Measurements from ENCODE around the gene GPR39.

The GPR39 gene

DNA sequence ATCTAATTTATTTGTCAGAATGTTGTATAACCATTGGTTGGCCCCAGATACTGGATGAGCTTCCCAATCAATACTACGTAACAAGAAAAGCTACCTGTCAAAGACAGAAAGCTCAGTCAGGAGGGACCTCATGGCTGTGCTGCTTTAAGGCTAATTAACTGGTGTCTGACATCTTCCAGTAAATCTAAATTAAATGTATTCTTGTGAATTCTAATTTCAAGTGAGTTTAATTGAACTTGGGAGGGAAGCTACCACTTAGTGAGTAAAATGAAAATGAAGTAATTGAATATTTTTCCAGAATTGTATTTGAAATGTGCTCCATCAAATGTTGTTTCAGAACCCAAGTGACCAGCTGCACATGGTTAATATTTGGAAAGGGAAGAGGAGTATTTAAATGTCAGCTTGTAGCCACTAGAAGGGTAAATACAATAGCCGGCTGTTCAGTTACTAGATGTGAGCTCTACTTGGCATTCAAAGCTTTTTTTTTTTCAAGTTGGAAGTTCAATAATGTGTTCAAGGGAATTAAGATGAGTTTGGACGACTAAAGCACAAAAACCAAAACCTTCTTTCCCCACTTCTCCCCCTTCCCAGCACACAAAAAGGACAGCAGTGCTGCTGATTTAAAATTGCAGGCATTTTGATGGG, 62.0 kb downstream of the GPR39 start:
- Histone ChIP-seq H3K4me3 (ENCODE audit: low read depth, low read length) (no peak overlapping the region), H3K27me3 (ENCODE audit: control insufficient read depth, insufficient read depth, low read length) (no peaks in the 10 kb centered on the region), H3K9ac (ENCODE audit: low read depth, low read length) (no peak overlapping the region), H3K9me3 (ENCODE audit: control insufficient read depth, insufficient read depth, low read length) (no peaks in the 10 kb centered on the region), H3K4me1 (ENCODE audit: control insufficient read depth, insufficient read depth, low read length) (no peaks in the 10 kb centered on the region), H3K36me3 (ENCODE audit: control insufficient read depth, insufficient read depth, low read length) (no peaks in the 10 kb centered on the region)

DNA sequence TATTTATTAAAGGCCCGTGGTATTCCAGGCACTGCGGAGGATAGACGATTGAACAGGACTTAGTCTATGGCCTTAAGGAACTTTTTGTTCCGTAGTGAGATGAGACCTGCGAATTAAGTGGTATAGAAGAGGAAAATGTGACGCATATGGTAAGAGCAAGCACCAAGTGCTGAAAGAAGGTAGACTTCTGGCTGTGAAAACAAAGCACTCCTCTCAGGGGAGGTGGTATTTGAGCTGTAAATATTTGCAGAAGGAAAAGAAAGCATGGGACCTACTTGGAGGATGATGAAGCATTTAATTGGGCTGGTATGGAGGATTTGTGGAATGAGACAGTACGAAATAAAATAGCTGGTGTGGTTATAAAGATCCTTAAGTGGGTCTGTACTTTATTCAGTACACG, 62.5 kb downstream of the GPR39 start:
- Histone ChIP-seq H3K9ac (ENCODE audit: low read depth, low read length) (no peak overlapping the region), H3K36me3 (ENCODE audit: control insufficient read depth, insufficient read depth, low read length) (no peaks in the 10 kb centered on the region), H3K27me3 (ENCODE audit: control insufficient read depth, insufficient read depth, low read length) (no peaks in the 10 kb centered on the region), H3K4me3 (ENCODE audit: low read depth, low read length) (no peak overlapping the region), H3K9me3 (ENCODE audit: control insufficient read depth, insufficient read depth, low read length) (no peaks in the 10 kb centered on the region), H3K4me1 (ENCODE audit: control insufficient read depth, insufficient read depth, low read length) (no peaks in the 10 kb centered on the region)

DNA sequence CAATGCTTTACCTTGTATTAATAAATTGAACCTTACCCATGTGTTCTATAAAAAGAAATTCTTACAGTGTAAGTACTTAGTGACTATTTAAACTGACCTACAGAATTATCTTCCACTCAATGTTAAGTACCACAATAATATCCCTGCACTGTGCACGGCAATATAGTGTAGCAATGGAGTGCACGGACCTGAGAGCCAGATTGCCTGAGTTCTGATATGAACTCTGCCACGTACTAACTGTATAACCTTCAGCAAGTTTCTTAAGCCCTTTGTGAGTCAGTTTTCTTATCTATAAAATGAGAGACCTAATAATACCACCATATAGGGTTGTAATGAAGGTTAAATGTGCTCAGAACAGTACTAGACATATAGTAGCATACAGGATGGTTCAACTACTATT, 66.2 kb downstream of the GPR39 start:
- no peak overlapping the region for H3K4me3 ChIP-seq (ENCODE audit: low read depth, low read length)
- H3K9ac ChIP-seq (ENCODE audit: low read depth, low read length): no peak overlapping the region
- no peaks in the 10 kb centered on the region for H3K4me1 ChIP-seq (ENCODE audit: control insufficient read depth, insufficient read depth, low read length)
- no peaks in the 10 kb centered on the region for H3K36me3 ChIP-seq (ENCODE audit: control insufficient read depth, insufficient read depth, low read length)
- no peaks in the 10 kb centered on the region for H3K27me3 ChIP-seq (ENCODE audit: control insufficient read depth, insufficient read depth, low read length)
- H3K9me3 ChIP-seq (ENCODE audit: control insufficient read depth, insufficient read depth, low read length): no peaks in the 10 kb centered on the region

DNA sequence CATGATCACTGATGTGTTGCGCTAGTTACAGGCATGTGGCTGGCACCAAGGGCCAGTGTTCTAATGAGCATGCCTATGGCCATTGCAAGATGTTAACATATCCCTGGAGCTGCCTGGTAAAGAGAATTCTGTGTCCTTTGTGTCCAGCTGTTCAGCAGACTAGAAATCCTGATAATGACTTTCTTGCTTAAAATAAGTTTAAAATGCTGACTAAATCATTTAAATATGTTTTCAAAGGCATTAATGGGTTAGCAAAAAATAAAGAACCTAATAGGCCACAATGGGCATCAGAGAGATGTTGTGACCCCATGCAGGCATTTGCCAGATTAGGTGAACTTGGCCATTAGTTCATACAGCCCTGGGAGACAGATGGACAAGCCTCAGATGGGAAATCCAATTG, 67.5 kb downstream of the GPR39 start:
- no peaks in the 10 kb centered on the region for H3K36me3 ChIP-seq (ENCODE audit: control insufficient read depth, insufficient read depth, low read length)
- no peak overlapping the region for H3K4me3 ChIP-seq (ENCODE audit: low read depth, low read length)
- no peaks in the 10 kb centered on the region for H3K4me1 ChIP-seq (ENCODE audit: control insufficient read depth, insufficient read depth, low read length)
- no peaks in the 10 kb centered on the region for H3K27me3 ChIP-seq (ENCODE audit: control insufficient read depth, insufficient read depth, low read length)
- H3K9me3 ChIP-seq (ENCODE audit: control insufficient read depth, insufficient read depth, low read length): no peaks in the 10 kb centered on the region
- no peak overlapping the region for H3K9ac ChIP-seq (ENCODE audit: low read depth, low read length)

DNA sequence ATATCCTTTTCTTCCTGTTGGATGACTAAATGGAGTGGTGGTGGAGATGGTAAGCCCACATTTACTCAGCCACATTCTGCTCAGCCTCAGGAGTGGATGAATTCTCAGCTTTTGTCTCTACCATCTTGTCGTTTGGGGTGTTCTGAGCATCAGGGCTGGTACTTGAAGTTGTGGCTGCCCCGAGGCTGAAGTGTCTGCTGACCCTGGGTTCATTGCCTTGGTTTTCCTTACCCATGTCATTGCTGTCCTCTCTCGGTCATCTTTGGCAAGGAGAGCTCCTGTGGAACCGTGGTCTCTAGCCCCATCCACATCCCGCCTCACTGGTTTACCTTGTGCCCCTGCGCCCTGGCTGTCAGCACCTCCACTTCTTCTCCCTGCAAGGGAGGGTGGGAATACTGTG, 71.9 kb downstream of the GPR39 start:
- Histone ChIP-seq H3K9me3 (ENCODE audit: control insufficient read depth, insufficient read depth, low read length) (no peaks in the 10 kb centered on the region), H3K4me1 (ENCODE audit: control insufficient read depth, insufficient read depth, low read length) (no peaks in the 10 kb centered on the region)

DNA sequence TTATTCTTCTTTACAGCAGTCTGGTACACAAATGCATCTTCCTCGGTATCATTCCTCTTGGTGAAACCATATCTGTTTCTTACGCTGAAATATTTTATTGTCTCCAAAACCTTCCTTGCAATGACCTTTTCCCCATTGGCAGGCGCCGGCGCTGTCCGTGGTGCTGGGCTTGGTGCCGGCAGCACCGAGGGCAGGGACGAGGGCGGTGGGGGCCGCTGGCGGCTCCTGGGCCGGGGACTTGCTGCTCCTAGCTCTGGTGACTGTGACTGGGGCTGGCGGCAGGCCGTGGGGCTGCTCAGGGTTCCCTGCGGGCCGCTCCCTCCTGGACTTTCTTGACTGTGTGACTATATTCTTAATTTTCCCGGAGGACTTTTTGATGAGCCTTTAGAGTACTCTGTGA, 72.5 kb downstream of the GPR39 start:
- H3K4me3 ChIP-seq (ENCODE audit: low read depth, low read length): no peak overlapping the region
- H3K4me1 ChIP-seq (ENCODE audit: control insufficient read depth, insufficient read depth, low read length): no peaks in the 10 kb centered on the region
- no peaks in the 10 kb centered on the region for H3K9me3 ChIP-seq (ENCODE audit: control insufficient read depth, insufficient read depth, low read length)
- H3K9ac ChIP-seq (ENCODE audit: low read depth, low read length): no peak overlapping the region
- H3K27me3 ChIP-seq (ENCODE audit: control insufficient read depth, insufficient read depth, low read length): no peaks in the 10 kb centered on the region
- H3K36me3 ChIP-seq (ENCODE audit: control insufficient read depth, insufficient read depth, low read length): no peaks in the 10 kb centered on the region

More for the DNA sequence above, 71.9 kb downstream of the GPR39 start:
- no peaks in the 10 kb centered on the region for H3K36me3 ChIP-seq (ENCODE audit: control insufficient read depth, insufficient read depth, low read length)
- no peak overlapping the region for H3K4me3 ChIP-seq (ENCODE audit: low read depth, low read length)
- no peak overlapping the region for H3K9ac ChIP-seq (ENCODE audit: low read depth, low read length)
- H3K27me3 ChIP-seq (ENCODE audit: control insufficient read depth, insufficient read depth, low read length): no peaks in the 10 kb centered on the region

- Histone ChIP-seq H3K27me3 (ENCODE audit: control insufficient read depth, insufficient read depth, low read length) (no peaks in the 10 kb centered on the region), H3K9ac (ENCODE audit: low read depth, low read length) (no peak overlapping the region), H3K4me3 (ENCODE audit: low read depth, low read length) (no peak overlapping the region), H3K36me3 (ENCODE audit: control insufficient read depth, insufficient read depth, low read length) (no peaks in the 10 kb centered on the region), H3K9me3 (ENCODE audit: control insufficient read depth, insufficient read depth, low read length) (no peaks in the 10 kb centered on the region), H3K4me1 (ENCODE audit: control insufficient read depth, insufficient read depth, low read length) (no peaks in the 10 kb centered on the region)
These were observed 79.3 kb downstream of the GPR39 start for GRCh38 chr2:132495881-132496280.

- Histone ChIP-seq H3K9me3 (ENCODE audit: control insufficient read depth, insufficient read depth, low read length) (no peaks in the 10 kb centered on the region), H3K4me3 (ENCODE audit: low read depth, low read length) (no peak overlapping the region), H3K9ac (ENCODE audit: low read depth, low read length) (no peak overlapping the region)
These were observed 80.0 kb downstream of the GPR39 start for GRCh38 chr2:132496555-132496954.

GRCh38 chr2:132497591-132497990, 81.0 kb downstream of the GPR39 start:
- H3K27me3 ChIP-seq (ENCODE audit: control insufficient read depth, insufficient read depth, low read length): no peaks in the 10 kb centered on the region
- H3K4me3 ChIP-seq (ENCODE audit: low read depth, low read length): no peak overlapping the region
- H3K36me3 ChIP-seq (ENCODE audit: control insufficient read depth, insufficient read depth, low read length): no peaks in the 10 kb centered on the region
- no peaks in the 10 kb centered on the region for H3K4me1 ChIP-seq (ENCODE audit: control insufficient read depth, insufficient read depth, low read length)
- no peaks in the 10 kb centered on the region for H3K9me3 ChIP-seq (ENCODE audit: control insufficient read depth, insufficient read depth, low read length)
- H3K9ac ChIP-seq (ENCODE audit: low read depth, low read length): no peak overlapping the region

More at GRCh38 chr2:132496555-132496954, 80.0 kb downstream of the GPR39 start:
- Histone ChIP-seq H3K27me3 (ENCODE audit: control insufficient read depth, insufficient read depth, low read length) (no peaks in the 10 kb centered on the region), H3K36me3 (ENCODE audit: control insufficient read depth, insufficient read depth, low read length) (no peaks in the 10 kb centered on the region), H3K4me1 (ENCODE audit: control insufficient read depth, insufficient read depth, low read length) (no peaks in the 10 kb centered on the region)

DNA sequence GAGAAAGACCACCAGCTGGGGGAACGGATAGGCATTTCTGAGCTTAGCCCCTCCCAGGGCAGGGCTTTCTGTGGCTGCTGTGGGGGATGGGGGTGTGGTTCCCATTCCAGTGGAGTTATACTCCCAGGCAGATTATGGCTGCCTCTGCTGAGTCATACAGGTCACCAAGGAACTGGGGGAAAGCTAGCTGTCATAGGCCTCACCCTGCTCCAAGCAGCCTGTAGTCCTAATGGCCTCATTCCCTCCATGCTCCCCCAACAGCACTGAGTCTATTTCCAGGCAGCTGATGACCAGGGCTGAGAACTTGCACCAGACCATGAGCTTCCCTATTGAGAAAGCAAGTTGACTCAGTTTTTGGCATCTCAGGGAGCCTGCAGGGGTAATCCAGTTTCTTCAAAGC, 87.1 kb downstream of the GPR39 start:
- H3K9me3 ChIP-seq (ENCODE audit: control insufficient read depth, insufficient read depth, low read length): no peaks in the 10 kb centered on the region
- H3K4me1 ChIP-seq (ENCODE audit: control insufficient read depth, insufficient read depth, low read length): no peaks in the 10 kb centered on the region
- H3K4me3 ChIP-seq (ENCODE audit: low read depth, low read length): no peak overlapping the region
- H3K9ac ChIP-seq (ENCODE audit: low read depth, low read length): no peak overlapping the region
- H3K36me3 ChIP-seq (ENCODE audit: control insufficient read depth, insufficient read depth, low read length): no peaks in the 10 kb centered on the region
- H3K27me3 ChIP-seq (ENCODE audit: control insufficient read depth, insufficient read depth, low read length): no peaks in the 10 kb centered on the region

- Histone ChIP-seq H3K36me3 (ENCODE audit: control insufficient read depth, insufficient read depth, low read length) (no peaks in the 10 kb centered on the region), H3K9me3 (ENCODE audit: control insufficient read depth, insufficient read depth, low read length) (no peaks in the 10 kb centered on the region), H3K4me1 (ENCODE audit: control insufficient read depth, insufficient read depth, low read length) (no peaks in the 10 kb centered on the region)
These were observed 98.4 kb downstream of the GPR39 start for GRCh38 chr2:132515010-132515409.

DNA sequence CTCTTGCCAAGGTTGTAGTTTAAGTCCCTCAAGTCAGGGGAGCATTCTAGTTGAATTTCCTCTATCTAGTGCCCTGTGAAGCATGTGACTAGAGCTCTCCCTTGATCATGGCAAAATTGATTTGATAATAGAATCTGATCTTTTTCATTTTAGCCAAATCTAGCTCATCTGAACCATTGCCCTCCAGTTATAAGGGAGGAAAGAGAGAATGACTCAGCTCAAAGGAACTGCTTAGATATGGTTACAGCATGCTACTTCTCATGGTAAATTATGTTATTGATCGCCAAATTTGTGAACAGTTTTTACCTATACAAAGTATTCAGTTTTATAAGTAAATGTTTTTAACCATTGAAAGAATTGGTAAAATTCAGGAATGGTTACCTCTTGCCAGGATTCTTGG, 100.8 kb downstream of the GPR39 start:
- Histone ChIP-seq H3K9me3 (ENCODE audit: control insufficient read depth, insufficient read depth, low read length) (no peaks in the 10 kb centered on the region), H3K4me3 (ENCODE audit: low read depth, low read length) (no peak overlapping the region), H3K36me3 (ENCODE audit: control insufficient read depth, insufficient read depth, low read length) (no peaks in the 10 kb centered on the region), H3K9ac (ENCODE audit: low read depth, low read length) (no peak overlapping the region), H3K27me3 (ENCODE audit: control insufficient read depth, insufficient read depth, low read length) (no peaks in the 10 kb centered on the region), H3K4me1 (ENCODE audit: control insufficient read depth, insufficient read depth, low read length) (no peaks in the 10 kb centered on the region)

More at GRCh38 chr2:132515010-132515409, 98.4 kb downstream of the GPR39 start:
- Histone ChIP-seq H3K27me3 (ENCODE audit: control insufficient read depth, insufficient read depth, low read length) (no peaks in the 10 kb centered on the region), H3K9ac (ENCODE audit: low read depth, low read length) (no peak overlapping the region), H3K4me3 (ENCODE audit: low read depth, low read length) (no peak overlapping the region)
